ENCODE data around the gene BMERB1.
"Not testable (repeated sequence)": the region's sequence is repeated elsewhere in the genome, so short reads cannot be mapped to it uniquely, and the experiment has no call there.

GRCh38 chr16:15396509-15396829 lies 37.9 kb upstream of the BMERB1 start:
- TF ChIP-seq CTCF (IDR thresholded peaks at IDR 0.05); MAX (IDR thresholded peaks at IDR 0.05; ENCODE audit: low read depth); TAF1 (IDR thresholded peaks at IDR 0.05; ENCODE audit: borderline replicate concordance, low read depth, low read length); POLR2AphosphoS5 (IDR thresholded peaks at IDR 0.05; ENCODE audit: low read depth, low read length); TCF12 (IDR thresholded peaks at IDR 0.05); GABPA (IDR thresholded peaks at IDR 0.05; ENCODE audit: low read depth); RCOR1 (IDR thresholded peaks at IDR 0.05; ENCODE audit: low read length); MXI1 (IDR thresholded peaks at IDR 0.05; ENCODE audit: low read depth, low read length); SIN3A (IDR thresholded peaks at IDR 0.05; ENCODE audit: borderline replicate concordance, low read depth, low read length); RFX5 (IDR thresholded peaks at IDR 0.05; ENCODE audit: low read length); ELF1 (IDR thresholded peaks at IDR 0.05); REST (IDR thresholded peaks at IDR 0.05; ENCODE audit: low read depth, low read length); NFIC (IDR thresholded peaks at IDR 0.05; ENCODE audit: borderline replicate concordance); JUND (IDR thresholded peaks at IDR 0.05): not testable (repeated sequence)
